H1 (cell line): Measurements from ENCODE around the gene ZBTB40. TPM values are rescaled to one million over a fixed set of nuclear protein-coding genes. Genes with fewer than 3 reads are reported as not detected.
A peak's percentile ranks its signal among the peaks of the same experiment; 100 is the strongest.

ENCODE experiments used
- ATF2 ChIP-seq: IDR thresholded peaks from 2 replicates; pipeline ENCODE4 v1.6.1; 2012; ENCODE audit warnings: low read length, inconsistent platforms
- CTBP2 ChIP-seq: IDR thresholded peaks from 2 replicates; pipeline ENCODE4 v1.7.0; 2011; ENCODE audit warnings: borderline replicate concordance, mild to moderate bottlenecking, moderate library complexity, mixed read lengths, low read length; ENCODE audit not compliant: insufficient read depth, insufficient read length
- GABPA ChIP-seq: IDR thresholded peaks from 2 replicates; pipeline ENCODE4 v1.6.1; 2011; ENCODE audit warnings: mild to moderate bottlenecking, low read length, moderate library complexity, borderline replicate concordance; ENCODE audit not compliant: insufficient read depth
- JUND ChIP-seq: IDR thresholded peaks from 2 replicates; pipeline ENCODE4 v1.6.1; 2011; ENCODE audit warnings: mild to moderate bottlenecking, improper control_type of control experiment, low read length
- KDM4A ChIP-seq: IDR thresholded peaks from one replicate; pipeline ENCODE4 v1.7.1; 2012; ENCODE audit warnings: low read depth, mild to moderate bottlenecking, moderate library complexity, low read length, inconsistent platforms; ENCODE audit not compliant: severe bottlenecking
- RAD21 ChIP-seq, 2 experiments: IDR thresholded peaks in 1 of 2; conservative IDR thresholded peaks in 1 of 2; 2 replicates each; pipeline ENCODE4 v1.6.1; 2011; ENCODE audit warnings: low read depth in 2 of 2, low read length in 2 of 2, improper control_type of control experiment in 1 of 2, inconsistent platforms in 1 of 2, mild to moderate bottlenecking in 1 of 2, moderate library complexity in 1 of 2
- SIRT6 ChIP-seq: IDR thresholded peaks from one replicate; pipeline ENCODE4 v1.7.1; 2012; ENCODE audit warnings: low read length, inconsistent platforms
- polyA plus RNA-seq, 7 experiments: library from polyadenylated mRNA; depleted of rRNA in 3 of 7; stranded (reverse) in 5 of 7; unstranded in 2 of 7; fragments of >200 nt in 5 of 7; fragments of 200-250 nt in 2 of 7; gene quantifications; 1 replicate in 5 of 7; 2 replicates in 1 of 7; 4 replicates in 1 of 7; pipeline versions ENCODE4 v1.2.1 to v1.2.3, GENCODE V29; 2011 to 2013; ENCODE audit warnings: missing spikeins in 2 of 7, mixed read lengths in 2 of 7
- total RNA-seq: library from RNA; stranded (reverse); fragmentation: NEBNext Ultra II Directional; extraction: Animal tissue kit (Norgen Biotek cat#: 25700); gene quantifications from 2 replicates; pipeline ENCODE4 v1.2.1, GENCODE V29; 2021
- TF ChIP-seq, protein P1 (sequence below): IDR thresholded peaks from 2 replicates; pipeline ENCODE4 v1.6.1; 2011; ENCODE audit warnings: low read depth, mild to moderate bottlenecking, low read length; ENCODE audit not compliant: insufficient read depth

The ZBTB40 gene
- total and polyA plus RNA-seq, 2 of the 8 experiments (the other 6 are each of a cell fraction or from before 2014, with no cell fraction given) = 3.1 to 19.3 TPM

DNA sequence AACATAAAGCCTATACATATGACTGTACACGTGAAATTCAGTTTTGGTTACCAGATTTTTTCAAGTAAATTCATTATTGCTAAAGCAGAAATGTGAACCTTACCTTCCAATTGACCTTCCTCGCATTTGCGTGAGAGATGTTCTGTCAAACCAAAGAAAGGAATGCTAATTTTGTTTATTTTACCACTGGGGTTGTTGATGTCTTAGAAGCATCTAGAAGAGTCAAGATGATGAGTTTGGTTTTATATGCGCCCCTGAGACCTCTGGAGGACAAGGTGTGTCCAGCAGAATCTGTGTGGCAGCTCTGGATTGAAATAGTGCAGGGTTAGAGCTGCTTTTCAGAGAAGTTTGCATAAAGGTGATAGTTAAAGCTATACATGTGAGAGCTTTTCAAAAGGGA is 48.4 kb downstream of the ZBTB40 start (continued):
- TF ChIP-seq KDM4A (no peak), CTBP2 (no peak), GABPA (no peak), JUND (no peak), RAD21 (IDR thresholded peaks at IDR 0.05 in 1 of 2, conservative IDR thresholded peaks at IDR 0.05 in 1 of 2; ENCODE audit: low read depth in 2 of 2, low read length in 2 of 2) (peak; percentile 15 to 34; a peak in 1 of 4 replicates), ATF2 (no peak), SIRT6 (no peak)
- TF ChIP-seq, protein P1, sequence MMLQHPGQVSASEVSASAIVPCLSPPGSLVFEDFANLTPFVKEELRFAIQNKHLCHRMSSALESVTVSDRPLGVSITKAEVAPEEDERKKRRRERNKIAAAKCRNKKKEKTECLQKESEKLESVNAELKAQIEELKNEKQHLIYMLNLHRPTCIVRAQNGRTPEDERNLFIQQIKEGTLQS = no peak
